Natural killer cell (primary cell): ENCODE results near the gene ADSS2. TPM values are rescaled to one million over a fixed set of nuclear protein-coding genes. Genes with fewer than 3 reads are reported as not detected.

Source experiments
- ATAC-seq, 3 donors: fragments of 150-1000 bp in 2 of 3; fragments of 200-7000 bp in 1 of 3; cut with Tn5 transposase; 1 replicate in 1 of 3; 2 replicates in 2 of 3; pipeline ENCODE4 v1.10.0; 2021; ENCODE audit warnings: mild to moderate bottlenecking in 2 of 3, moderate library complexity in 2 of 3
- DNase-seq, 2 donors: peaks; one replicate each; pipeline versions ENCODE4 v3.0.0 to v3.0.0-alpha.2; 2013 to 2021; ENCODE audit warnings: mixed read lengths in 1 of 2
- H3K27ac ChIP-seq: one replicate; pipeline ENCODE4 v1.5.1; 2013; ENCODE audit warnings: mild to moderate bottlenecking, low read length
- H3K27me3 ChIP-seq: one replicate; pipeline ENCODE4 v1.6.1; 2013; ENCODE audit warnings: low read length; ENCODE audit not compliant: control insufficient read depth, insufficient read depth
- H3K36me3 ChIP-seq: one replicate; pipeline ENCODE4 v1.6.1; 2013; ENCODE audit warnings: low read length; ENCODE audit not compliant: control insufficient read depth, insufficient read depth
- H3K4me1 ChIP-seq: one replicate; pipeline ENCODE4 v1.6.1; 2013; ENCODE audit warnings: low read length; ENCODE audit not compliant: control insufficient read depth, insufficient read depth
- H3K4me3 ChIP-seq: one replicate; pipeline ENCODE4 v1.5.1; 2013; ENCODE audit warnings: low read length
- H3K9me3 ChIP-seq: one replicate; pipeline ENCODE4 v1.6.1; 2013; ENCODE audit warnings: low read length; ENCODE audit not compliant: control insufficient read depth, insufficient read depth
- H3K27ac Mint-ChIP-seq, 2 donors: one replicate each; pipeline ENCODE4 v1.8.0; 2022; ENCODE audit warnings: mild to moderate bottlenecking in 2 of 2, mixed read lengths in 2 of 2, moderate library complexity in 1 of 2
- H3K27me3 Mint-ChIP-seq, 2 donors: one replicate each; pipeline ENCODE4 v1.8.0; 2022; ENCODE audit warnings: low read depth in 2 of 2, mixed read lengths in 2 of 2
- H3K36me3 Mint-ChIP-seq: one replicate; pipeline ENCODE4 v1.8.0; 2022; ENCODE audit warnings: mixed read lengths
- H3K4me1 Mint-ChIP-seq, 2 donors: one replicate each; pipeline ENCODE4 v1.8.0; 2022; ENCODE audit warnings: mixed read lengths in 2 of 2
- H3K4me3 Mint-ChIP-seq: one replicate; pipeline ENCODE4 v1.8.0; 2022; ENCODE audit warnings: mild to moderate bottlenecking, moderate library complexity, mixed read lengths
- H3K9me3 Mint-ChIP-seq, 2 donors: one replicate each; pipeline ENCODE4 v1.8.0; 2022; ENCODE audit warnings: mixed read lengths in 2 of 2
- CTCF ChIP-seq: fragments of 200-600 bp; IDR thresholded peaks from one replicate; pipeline ENCODE4 v1.8.0; 2022; ENCODE audit warnings: antibody characterized with exemption
- WGBS: methylation state at CpG from one replicate; pipeline ENCODE4 v1.1.7; 2013; ENCODE audit warnings: missing lambda C conversion rate; ENCODE audit not compliant: insufficient coverage; 5-methylcytosine and 5-hydroxymethylcytosine counted together
- intact Hi-C: fragments of 100-400 bp; cut with micrococcal nuclease; formaldehyde crosslinking; loops from one replicate; pipeline ENCODE4 v1.14.2; 2022
- total RNA-seq, 4 donors: library from RNA; stranded (reverse); fragments of 120-200 nt in 1 of 4; gene quantifications; one replicate each; pipeline versions ENCODE4 v1.2.3 to v1.2.4, GENCODE V29; 2013 to 2022

The ADSS2 gene
- total RNA-seq, 3 donors from 2014 or later (not counting 1 experiment from before 2014, with no cell fraction given), result 49.2 to 67.9 (median 54.8) TPM

DNA sequence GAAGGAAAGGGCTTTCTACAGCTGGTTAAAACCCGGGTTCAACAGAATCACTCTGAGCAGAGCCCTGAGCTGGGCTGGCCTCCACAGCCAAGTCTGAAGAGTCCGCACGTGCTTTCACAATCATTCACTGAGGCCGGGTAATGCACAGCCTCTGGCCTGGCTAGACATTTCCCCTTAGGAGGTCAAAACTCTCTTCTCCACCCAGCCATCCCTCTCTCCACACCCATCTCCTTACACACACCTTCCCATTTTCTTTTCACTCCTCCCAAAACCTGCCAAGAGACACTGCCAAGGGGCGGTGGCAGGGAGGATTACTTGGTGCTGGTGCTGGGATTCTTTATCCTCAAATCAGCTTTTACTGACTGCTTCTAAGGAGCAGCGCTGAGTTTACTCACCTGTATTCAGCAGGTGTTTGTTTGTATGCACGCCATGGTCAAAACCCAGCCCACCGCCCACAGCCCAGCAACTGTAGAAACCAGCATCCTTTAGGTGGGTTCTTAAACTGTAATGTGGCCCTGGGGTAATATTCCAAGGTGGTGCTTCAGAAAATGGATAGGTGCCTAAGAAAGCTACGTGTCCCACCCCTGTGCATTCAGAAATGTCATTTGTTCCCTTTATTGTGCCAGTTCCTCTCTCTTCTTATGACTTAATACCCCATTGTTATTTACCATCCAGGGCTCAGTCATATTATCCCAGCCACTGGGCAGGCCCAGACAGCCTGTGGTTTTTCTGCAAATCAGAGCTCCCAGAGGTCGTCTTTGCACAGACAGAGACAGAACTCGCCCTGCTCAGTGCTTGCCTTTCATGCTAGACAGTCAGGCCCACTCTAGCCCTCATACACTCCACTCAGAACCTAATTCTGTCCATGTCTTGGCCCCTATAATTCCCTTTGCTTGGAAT, 80.2 kb downstream of the ADSS2 start:
- 87% methylated on average over 11 of the region's 11 CpGs for WGBS
- peaks cover 0 to 5% of the 10 kb centered on the region in 2 donors for H3K4me1 Mint-ChIP-seq
- Histone ChIP-seq H3K9me3 (no peaks in the 10 kb centered on the region), H3K36me3 (no peaks in the 10 kb centered on the region), H3K27me3 (no peaks in the 10 kb centered on the region), H3K27ac (no peak overlapping the region), H3K4me3 (no peak overlapping the region), H3K4me1 (no peaks in the 10 kb centered on the region)
- peak overlapping the region in 1 of 2 donors; percentile 5 for H3K27ac Mint-ChIP-seq
- H3K36me3 Mint-ChIP-seq, result no peaks in the 10 kb centered on the region
- no peaks in the 10 kb centered on the region for H3K27me3 Mint-ChIP-seq
- H3K4me3 Mint-ChIP-seq, result no peak overlapping the region
- TF ChIP-seq CTCF, result no peak
- intact Hi-C loops, result no loop called here
- ATAC-seq, result peak in 1 of 3 donors; percentile 27
- DNase-seq, result no peak
- no peaks in the 10 kb centered on the region for H3K9me3 Mint-ChIP-seq

GRCh38 chr1:244370060-244370637, 81.6 kb downstream of the ADSS2 start:
- Histone ChIP-seq H3K4me3 (no peak overlapping the region), H3K27ac (no peak overlapping the region), H3K27me3 (no peaks in the 10 kb centered on the region), H3K36me3 (no peaks in the 10 kb centered on the region), H3K9me3 (no peaks in the 10 kb centered on the region), H3K4me1 (no peaks in the 10 kb centered on the region)
- intact Hi-C loops, result no loop called here
- Mint-ChIP-seq H3K27me3 (no peaks in the 10 kb centered on the region), H3K4me1 (peaks cover 0 to 5% of the 10 kb centered on the region in 2 donors), H3K9me3 (no peaks in the 10 kb centered on the region), H3K4me3 (no peak overlapping the region), H3K36me3 (no peaks in the 10 kb centered on the region), H3K27ac (no peak overlapping the region)
- DNase-seq (no peak), ATAC-seq (no peak)
- TF ChIP-seq CTCF, result no peak
- 75% methylated on average over 8 of the region's 8 CpGs for WGBS

DNA sequence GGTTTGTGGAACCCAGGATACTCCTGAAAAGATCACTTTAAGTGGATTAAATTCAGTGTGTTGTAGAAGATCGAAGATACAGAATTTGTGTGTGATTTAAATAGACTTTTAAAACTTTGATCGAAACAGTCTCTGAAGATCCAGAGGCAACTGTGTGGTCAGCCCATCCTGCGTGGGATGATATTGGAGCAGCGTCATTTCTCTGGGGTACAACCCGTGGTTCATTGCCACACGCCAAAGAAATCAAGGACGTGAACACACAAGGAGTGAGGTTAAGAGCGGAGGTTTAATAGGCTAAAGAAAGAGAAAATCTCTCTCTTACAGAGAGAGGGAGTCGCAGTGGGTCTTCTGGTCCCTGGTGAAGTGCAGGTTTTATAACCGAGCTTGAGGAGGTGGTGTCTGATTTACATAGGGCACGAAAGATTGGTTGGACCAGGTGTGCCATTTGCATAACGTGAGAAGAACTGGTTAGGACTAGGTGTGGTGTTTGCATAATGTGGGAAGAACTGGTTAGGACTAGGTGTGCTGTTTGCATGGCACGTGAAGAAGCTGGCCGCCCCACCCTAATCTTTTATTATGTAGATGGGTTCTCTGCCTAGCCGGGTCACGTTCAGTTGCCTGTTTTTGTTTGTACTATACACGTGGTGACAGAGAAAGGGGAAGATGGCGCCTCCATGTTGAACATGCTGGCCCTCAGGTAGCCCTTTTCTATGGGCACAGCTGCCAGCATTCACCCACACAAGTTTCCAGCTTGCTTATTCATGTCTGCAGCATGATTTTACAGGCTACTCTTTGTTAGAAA, 82.3 kb downstream of the ADSS2 start:
- Histone ChIP-seq H3K27me3 (no peaks in the 10 kb centered on the region), H3K27ac (no peak overlapping the region), H3K9me3 (no peaks in the 10 kb centered on the region), H3K4me1 (no peaks in the 10 kb centered on the region), H3K4me3 (no peak overlapping the region), H3K36me3 (no peaks in the 10 kb centered on the region)
- ATAC-seq, result no peak
- Mint-ChIP-seq H3K4me1 (peaks cover 0 to 5% of the 10 kb centered on the region in 2 donors), H3K9me3 (no peaks in the 10 kb centered on the region), H3K27ac (no peak overlapping the region), H3K27me3 (no peaks in the 10 kb centered on the region), H3K4me3 (no peak overlapping the region), H3K36me3 (no peaks in the 10 kb centered on the region)
- DNase-seq, result no peak
- WGBS, result 86% methylated on average over 17 of the region's 18 CpGs
- intact Hi-C loops, result no loop called here
- no peak for TF ChIP-seq CTCF
